Measurements from ENCODE around the gene APOL3.
"Not testable (repeated sequence)": the region's sequence is repeated elsewhere in the genome, so short reads cannot be mapped to it uniquely, and the experiment has no call there.

APOL3 gene

GRCh38 chr22:36193171-36193570 lies 32.6 kb upstream of the APOL3 start:
- DNase-seq (ENCODE audit: low spot score): no peak

- DNase-seq (ENCODE audit: low spot score): no peak
Observed at GRCh38 chr22:36192542-36192941, 32.0 kb upstream of the APOL3 start.

- DNase-seq (ENCODE audit: low spot score): peak; percentile 73
Observed at GRCh38 chr22:36191106-36191836, 30.7 kb upstream of the APOL3 start.

- DNase-seq (ENCODE audit: low spot score): not testable (repeated sequence)
Observed at GRCh38 chr22:36187862-36188261, 27.3 kb upstream of the APOL3 start.

- no peak for DNase-seq (ENCODE audit: low spot score)
Observed at GRCh38 chr22:36185828-36186624, 25.5 kb upstream of the APOL3 start.

- DNase-seq (ENCODE audit: low spot score): peak; percentile 26
Observed at GRCh38 chr22:36184433-36185025, 24.0 kb upstream of the APOL3 start.

GRCh38 chr22:36183446-36183845 lies 22.9 kb upstream of the APOL3 start:
- DNase-seq (ENCODE audit: low spot score): no peak

GRCh38 chr22:36182857-36183256 lies 22.3 kb upstream of the APOL3 start:
- DNase-seq (ENCODE audit: low spot score): no peak

- DNase-seq (ENCODE audit: low spot score): no peak
Observed at GRCh38 chr22:36182056-36182455, 21.5 kb upstream of the APOL3 start.

- DNase-seq (ENCODE audit: low spot score): no peak
Observed at GRCh38 chr22:36180928-36181327, 20.4 kb upstream of the APOL3 start.

- DNase-seq (ENCODE audit: low spot score): peak; percentile 82
Observed at GRCh38 chr22:36180038-36180880, 19.7 kb upstream of the APOL3 start.

GRCh38 chr22:36177160-36177559 lies 16.6 kb upstream of the APOL3 start:
- no peak for DNase-seq (ENCODE audit: low spot score)

- no peak for DNase-seq (ENCODE audit: low spot score)
Observed at GRCh38 chr22:36175892-36176291, 15.3 kb upstream of the APOL3 start.

- DNase-seq (ENCODE audit: low spot score): no peak
Observed at GRCh38 chr22:36171941-36172340, 11.4 kb upstream of the APOL3 start.

- no peak for DNase-seq (ENCODE audit: low spot score)
Observed at GRCh38 chr22:36166518-36167220, 6.1 kb upstream of the APOL3 start.

- DNase-seq (ENCODE audit: low spot score): no peak
Observed at GRCh38 chr22:36166086-36166485, 5.5 kb upstream of the APOL3 start.

- DNase-seq (ENCODE audit: low spot score): no peak
Observed at GRCh38 chr22:36165141-36165540, 4.6 kb upstream of the APOL3 start.

GRCh38 chr22:36164621-36165020 lies 4.1 kb upstream of the APOL3 start:
- DNase-seq (ENCODE audit: low spot score): no peak

- DNase-seq (ENCODE audit: low spot score): no peak
Observed at GRCh38 chr22:36163497-36163896, 2.9 kb upstream of the APOL3 start.

- no peak for DNase-seq (ENCODE audit: low spot score)
Observed at GRCh38 chr22:36162127-36163034, 1.8 kb upstream of the APOL3 start.

- not testable (repeated sequence) for DNase-seq (ENCODE audit: low spot score)
Observed at GRCh38 chr22:36161793-36162126, 1.2 kb upstream of the APOL3 start.

Data from AG08396 (cell line).